Breast epithelium (tissue), 4 donors: Measurements from ENCODE around the gene ATXN7L1. TPM values are rescaled to one million over a fixed set of nuclear protein-coding genes. Genes with fewer than 3 reads are reported as not detected.

Experiments
- DNase-seq, 2 donors: peaks; one replicate each; pipeline ENCODE4 v3.0.0-alpha.2; 2019; ENCODE audit warnings: low spot score in 2 of 2
- H3K27ac ChIP-seq, 2 donors: fragments of 200-600 bp; sonication (generic) in 1 of 2; one replicate each; pipeline ENCODE4 v1.5.1; 2016 to 2019; ENCODE audit warnings: mild to moderate bottlenecking in 1 of 2
- H3K27me3 ChIP-seq, 2 donors: fragments of 200-600 bp; sonication (generic) in 1 of 2; one replicate each; pipeline versions ENCODE4 v1.5.1 to v1.6.0; 2017 to 2019; ENCODE audit warnings: control low read depth in 1 of 2, mild to moderate bottlenecking in 1 of 2
- H3K36me3 ChIP-seq: fragments of 200-600 bp; one replicate; pipeline ENCODE4 v1.5.1; 2019
- H3K4me1 ChIP-seq, 2 donors: fragments of 200-600 bp; sonication (generic); one replicate each; pipeline ENCODE4 v1.5.1; 2016 to 2019; ENCODE audit warnings: control low read depth in 1 of 2
- H3K4me3 ChIP-seq, 3 donors: fragments of 200-600 bp; sonication (generic); 1 replicate in 2 of 3; 2 replicates in 1 of 3; pipeline ENCODE4 v1.5.1; 2016 to 2019; ENCODE audit warnings: mild to moderate bottlenecking in 3 of 3, moderate library complexity in 2 of 3
- H3K9me3 ChIP-seq, 2 donors: fragments of 200-600 bp; sonication (generic) in 1 of 2; one replicate each; pipeline ENCODE4 v1.5.1; 2016 to 2019; ENCODE audit warnings: control low read depth in 1 of 2
- CTCF ChIP-seq, 3 donors: fragments of 450-650 bp; IDR thresholded peaks; one replicate each; pipeline ENCODE4 v1.5.1; 2016 to 2017; ENCODE audit warnings: antibody characterized with exemption in 3 of 3, mild to moderate bottlenecking in 3 of 3, moderate library complexity in 3 of 3
- POLR2A ChIP-seq: fragments of 450-650 bp; IDR thresholded peaks from one replicate; pipeline ENCODE4 v1.6.1; 2016; ENCODE audit warnings: antibody characterized with exemption, mild to moderate bottlenecking, moderate library complexity
- POLR2AphosphoS5 ChIP-seq, 3 donors: sonication (generic); formaldehyde crosslinking; IDR thresholded peaks; one replicate each; pipeline ENCODE4 v1.6.1; 2017; ENCODE audit warnings: antibody characterized with exemption in 3 of 3
- intact Hi-C: fragments of 100-400 bp; cut with DNase I; formaldehyde crosslinking; loops from one replicate; pipeline ENCODE4 v1.15.1; 2023; ENCODE audit warnings: low total_unique reads
- total RNA-seq, 3 donors: library from RNA; depleted of rRNA; stranded (reverse); fragments of >200 nt; gene quantifications; one replicate each; pipeline ENCODE4 v1.1.0, GENCODE V29; 2016

Gene ATXN7L1
- total RNA-seq, 3 donors from 2014 or later, result 10.7 to 18.4 (median 12.5) TPM

DNA sequence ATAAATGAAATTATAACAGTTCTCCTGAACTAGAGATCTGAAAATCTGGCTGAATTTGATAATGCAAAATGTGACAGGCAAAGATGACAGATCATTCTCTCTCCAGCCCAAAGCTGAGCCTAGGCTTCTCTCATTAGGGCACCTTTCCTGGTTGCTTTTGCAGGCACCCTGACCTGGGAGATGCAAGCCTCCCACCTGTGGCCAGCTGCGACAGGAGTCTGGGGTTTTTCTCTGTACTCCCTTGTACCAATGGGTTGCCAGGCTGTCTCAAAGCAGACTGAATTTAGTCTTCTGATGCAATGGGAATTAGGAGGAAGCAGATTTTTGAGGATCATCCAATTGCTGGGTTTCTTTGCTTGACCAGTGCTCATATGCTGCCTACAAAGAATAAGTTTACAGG lies 210.1 kb downstream of the ATXN7L1 start:
- Histone ChIP-seq H3K36me3 (no peaks in the 10 kb centered on the region), H3K4me3 (no peak overlapping the region), H3K4me1 (no peaks in the 10 kb centered on the region), H3K9me3 (no peaks in the 10 kb centered on the region), H3K27me3 (no peaks in the 10 kb centered on the region), H3K27ac (no peak overlapping the region)
- no peak for DNase-seq
- TF ChIP-seq POLR2A (no peak), CTCF (IDR thresholded peaks at IDR 0.05) (no peak), POLR2AphosphoS5 (IDR thresholded peaks at IDR 0.05) (no peak)
- intact Hi-C loops, result no loop called here

DNA sequence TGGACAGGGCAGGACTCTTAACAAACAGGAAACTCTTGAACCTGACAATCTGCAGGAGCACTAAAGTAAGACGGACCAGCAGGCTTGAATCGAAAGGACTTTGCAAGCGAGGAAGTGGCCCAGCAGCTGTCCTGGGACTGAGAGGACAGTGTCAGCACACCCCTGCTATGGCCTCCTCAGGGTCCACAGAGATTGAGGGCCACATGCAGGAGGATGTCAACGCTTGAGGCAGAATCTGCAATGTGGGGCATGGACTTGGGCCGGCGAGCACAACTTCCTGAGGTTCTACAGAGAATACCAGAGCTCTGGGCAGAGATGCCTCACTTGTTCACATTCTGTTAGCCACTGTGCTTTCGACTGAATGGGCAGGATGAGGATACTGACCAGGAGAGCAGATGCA lies 210.7 kb downstream of the ATXN7L1 start:
- no peaks in the 10 kb centered on the region for H3K4me1 ChIP-seq
- no peaks in the 10 kb centered on the region for H3K9me3 ChIP-seq
- no peak for TF ChIP-seq CTCF (IDR thresholded peaks at IDR 0.05)
- TF ChIP-seq POLR2A, result no peak
- H3K27ac ChIP-seq, result no peak overlapping the region
- no peaks in the 10 kb centered on the region for H3K36me3 ChIP-seq
- H3K27me3 ChIP-seq, result no peaks in the 10 kb centered on the region
- no peak for DNase-seq
- no peak overlapping the region for H3K4me3 ChIP-seq
- intact Hi-C loops, result no loop called here

GRCh38 chr7:105664816-105665525 lies 211.4 kb downstream of the ATXN7L1 start:
- no peaks in the 10 kb centered on the region for H3K36me3 ChIP-seq
- no peak for DNase-seq
- no peaks in the 10 kb centered on the region for H3K27me3 ChIP-seq
- no peaks in the 10 kb centered on the region for H3K4me1 ChIP-seq
- H3K9me3 ChIP-seq, result no peaks in the 10 kb centered on the region
- H3K4me3 ChIP-seq, result no peak overlapping the region
- no peak overlapping the region for H3K27ac ChIP-seq
- intact Hi-C loops, result no loop called here
- TF ChIP-seq POLR2AphosphoS5 (IDR thresholded peaks at IDR 0.05) (no peak), CTCF (IDR thresholded peaks at IDR 0.05) (no peak), POLR2A (no peak)

- H3K36me3 ChIP-seq, result no peaks in the 10 kb centered on the region
- H3K4me3 ChIP-seq, result no peak overlapping the region
- DNase-seq, result no peak
- no peak overlapping the region for H3K27ac ChIP-seq
- no peaks in the 10 kb centered on the region for H3K4me1 ChIP-seq
- H3K27me3 ChIP-seq, result no peaks in the 10 kb centered on the region
- no peaks in the 10 kb centered on the region for H3K9me3 ChIP-seq
- no peak for TF ChIP-seq POLR2A
- intact Hi-C loops, result no loop called here
These were observed 213.4 kb downstream of the ATXN7L1 start for GRCh38 chr7:105662998-105663397.

GRCh38 chr7:105661625-105662024 lies 214.8 kb downstream of the ATXN7L1 start:
- H3K27me3 ChIP-seq, result no peaks in the 10 kb centered on the region
- H3K27ac ChIP-seq, result no peak overlapping the region
- no peak overlapping the region for H3K4me3 ChIP-seq
- intact Hi-C loops, result no loop called here
- H3K4me1 ChIP-seq, result no peaks in the 10 kb centered on the region
- no peaks in the 10 kb centered on the region for H3K9me3 ChIP-seq
- H3K36me3 ChIP-seq, result no peaks in the 10 kb centered on the region
- DNase-seq, result no peak
- TF ChIP-seq CTCF (IDR thresholded peaks at IDR 0.05) (no peak), POLR2A (no peak), POLR2AphosphoS5 (IDR thresholded peaks at IDR 0.05) (no peak)
